HEK293T (cell line): Measurements from ENCODE around the gene C21orf58.

ENCODE experiments used
- ARNT ChIP-seq: fragments of 450-650 bp; IDR thresholded peaks from 2 replicates; pipeline ENCODE4 v1.6.1; 2017; ENCODE audit warnings: mild to moderate bottlenecking
- BHLHE40 ChIP-seq: fragments of 450-650 bp; IDR thresholded peaks from 2 replicates; pipeline ENCODE4 v1.6.1; 2016; ENCODE audit warnings: mild to moderate bottlenecking, moderate library complexity, borderline replicate concordance
- CTBP1 ChIP-seq: fragments of 450-650 bp; IDR thresholded peaks from 2 replicates; pipeline ENCODE4 v1.6.1; 2016; ENCODE audit warnings: borderline replicate concordance
- FOXA1 ChIP-seq: fragments of 450-650 bp; IDR thresholded peaks from 2 replicates; pipeline ENCODE4 v1.6.1; 2016; ENCODE audit warnings: mild to moderate bottlenecking
- FOXK2 ChIP-seq: fragments of 450-650 bp; IDR thresholded peaks from 2 replicates; pipeline ENCODE4 v1.6.1; 2016; ENCODE audit warnings: mild to moderate bottlenecking
- FOXM1 ChIP-seq: fragments of 450-650 bp; IDR thresholded peaks from 2 replicates; pipeline ENCODE4 v1.6.1; 2017; ENCODE audit warnings: mild to moderate bottlenecking, borderline replicate concordance
- HDGF ChIP-seq: fragments of 450-650 bp; IDR thresholded peaks from 2 replicates; pipeline ENCODE4 v1.6.1; 2017; ENCODE audit warnings: antibody characterized with exemption, borderline replicate concordance
- L3MBTL2 ChIP-seq: fragments of 450-650 bp; conservative IDR thresholded peaks from 2 replicates; pipeline ENCODE4 v1.6.1; 2016; ENCODE audit warnings: mild to moderate bottlenecking
- SP1 ChIP-seq: fragments of 450-650 bp; IDR thresholded peaks from 2 replicates; pipeline ENCODE4 v1.6.1; 2017
- SUZ12 ChIP-seq: fragments of 450-650 bp; IDR thresholded peaks from 2 replicates; pipeline ENCODE4 v1.6.1; 2016; ENCODE audit warnings: mild to moderate bottlenecking
- TARDBP ChIP-seq: fragments of 450-650 bp; IDR thresholded peaks from 2 replicates; pipeline ENCODE4 v1.6.1; 2016
- ZNF384 ChIP-seq: fragments of 450-650 bp; IDR thresholded peaks from 2 replicates; pipeline ENCODE4 v1.6.1; 2016
- TF ChIP-seq, protein P1 (sequence below): fragments of 450-650 bp; IDR thresholded peaks from 2 replicates; pipeline ENCODE4 v1.6.1; 2016

DNA sequence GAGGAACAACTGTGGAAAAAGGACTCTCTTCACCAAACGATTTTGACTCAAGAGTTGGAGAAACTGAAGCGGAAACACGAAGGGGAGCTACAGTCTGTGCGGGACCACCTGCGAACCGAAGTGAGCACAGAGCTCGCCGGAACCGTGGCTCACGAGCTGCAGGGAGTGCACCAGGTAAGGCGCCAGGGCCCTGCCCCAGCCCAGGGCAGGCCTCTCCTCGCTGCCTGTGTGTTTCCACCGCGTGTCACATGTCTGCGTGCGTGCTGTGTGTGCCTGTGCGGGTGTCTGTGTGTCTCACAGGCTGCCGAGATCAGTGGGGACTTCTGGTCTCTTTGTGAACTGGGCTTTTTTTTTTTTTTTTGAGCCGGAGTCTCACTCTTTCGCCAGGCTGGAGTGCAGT lies 43.3 kb upstream of the C21orf58 start:
- TF ChIP-seq SUZ12, result no peak
- no peak for TF ChIP-seq ARNT
- no peak for TF ChIP-seq BHLHE40
- no peak for TF ChIP-seq CTBP1
- TF ChIP-seq FOXM1, result no peak
- TF ChIP-seq L3MBTL2, result no peak
- no peak for TF ChIP-seq HDGF
- TF ChIP-seq FOXK2, result no peak
- no peak for TF ChIP-seq SP1
- TF ChIP-seq FOXA1, result no peak
- no peak for TF ChIP-seq ZNF384
- TF ChIP-seq TARDBP, result no peak
- TF ChIP-seq, protein P1, sequence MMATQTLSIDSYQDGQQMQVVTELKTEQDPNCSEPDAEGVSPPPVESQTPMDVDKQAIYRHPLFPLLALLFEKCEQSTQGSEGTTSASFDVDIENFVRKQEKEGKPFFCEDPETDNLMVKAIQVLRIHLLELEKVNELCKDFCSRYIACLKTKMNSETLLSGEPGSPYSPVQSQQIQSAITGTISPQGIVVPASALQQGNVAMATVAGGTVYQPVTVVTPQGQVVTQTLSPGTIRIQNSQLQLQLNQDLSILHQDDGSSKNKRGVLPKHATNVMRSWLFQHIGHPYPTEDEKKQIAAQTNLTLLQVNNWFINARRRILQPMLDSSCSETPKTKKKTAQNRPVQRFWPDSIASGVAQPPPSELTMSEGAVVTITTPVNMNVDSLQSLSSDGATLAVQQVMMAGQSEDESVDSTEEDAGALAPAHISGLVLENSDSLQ, result no peak
